Subcutaneous adipose tissue (tissue), 4 donors: ENCODE measurements around the gene RBBP4. TPM values are rescaled to one million over a fixed set of nuclear protein-coding genes. Genes with fewer than 3 reads are reported as not detected.

Experiments
- total RNA-seq, 4 donors: library from RNA; depleted of rRNA; stranded (reverse); fragments of >200 nt; gene quantifications; one replicate each; pipeline ENCODE4 v1.1.0, GENCODE V29; 2016
- TF ChIP-seq, protein P1 (sequence below): fragments of 450-650 bp; IDR thresholded peaks from one replicate; pipeline ENCODE4 v1.5.1; 2016; ENCODE audit warnings: low read depth, mild to moderate bottlenecking, control low read depth, antibody characterized with exemption, moderate library complexity

RBBP4 gene
- total RNA-seq, 4 donors from 2014 or later = 91.9 to 112 (median 100) TPM

DNA sequence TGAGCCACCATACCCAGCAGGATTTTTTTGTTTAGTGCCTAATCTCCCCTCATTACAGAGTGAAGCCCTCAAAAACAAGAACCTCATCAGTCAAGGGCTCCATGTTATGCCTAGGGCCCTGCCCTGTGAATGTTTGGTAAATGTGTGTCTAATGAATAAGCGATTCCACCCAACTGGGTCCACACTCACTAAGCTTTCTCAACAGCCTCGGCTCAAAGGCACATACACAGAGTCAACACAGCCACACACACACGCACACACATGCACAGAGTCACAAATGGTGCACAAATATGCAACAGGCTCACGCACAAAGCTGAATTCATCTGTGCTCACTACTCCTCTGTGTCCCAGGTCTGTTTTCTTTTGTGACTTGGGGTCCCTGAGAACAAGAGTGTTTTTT is 63.3 kb downstream of the RBBP4 start:
- TF ChIP-seq, protein P1, sequence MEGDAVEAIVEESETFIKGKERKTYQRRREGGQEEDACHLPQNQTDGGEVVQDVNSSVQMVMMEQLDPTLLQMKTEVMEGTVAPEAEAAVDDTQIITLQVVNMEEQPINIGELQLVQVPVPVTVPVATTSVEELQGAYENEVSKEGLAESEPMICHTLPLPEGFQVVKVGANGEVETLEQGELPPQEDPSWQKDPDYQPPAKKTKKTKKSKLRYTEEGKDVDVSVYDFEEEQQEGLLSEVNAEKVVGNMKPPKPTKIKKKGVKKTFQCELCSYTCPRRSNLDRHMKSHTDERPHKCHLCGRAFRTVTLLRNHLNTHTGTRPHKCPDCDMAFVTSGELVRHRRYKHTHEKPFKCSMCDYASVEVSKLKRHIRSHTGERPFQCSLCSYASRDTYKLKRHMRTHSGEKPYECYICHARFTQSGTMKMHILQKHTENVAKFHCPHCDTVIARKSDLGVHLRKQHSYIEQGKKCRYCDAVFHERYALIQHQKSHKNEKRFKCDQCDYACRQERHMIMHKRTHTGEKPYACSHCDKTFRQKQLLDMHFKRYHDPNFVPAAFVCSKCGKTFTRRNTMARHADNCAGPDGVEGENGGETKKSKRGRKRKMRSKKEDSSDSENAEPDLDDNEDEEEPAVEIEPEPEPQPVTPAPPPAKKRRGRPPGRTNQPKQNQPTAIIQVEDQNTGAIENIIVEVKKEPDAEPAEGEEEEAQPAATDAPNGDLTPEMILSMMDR = no peak

DNA sequence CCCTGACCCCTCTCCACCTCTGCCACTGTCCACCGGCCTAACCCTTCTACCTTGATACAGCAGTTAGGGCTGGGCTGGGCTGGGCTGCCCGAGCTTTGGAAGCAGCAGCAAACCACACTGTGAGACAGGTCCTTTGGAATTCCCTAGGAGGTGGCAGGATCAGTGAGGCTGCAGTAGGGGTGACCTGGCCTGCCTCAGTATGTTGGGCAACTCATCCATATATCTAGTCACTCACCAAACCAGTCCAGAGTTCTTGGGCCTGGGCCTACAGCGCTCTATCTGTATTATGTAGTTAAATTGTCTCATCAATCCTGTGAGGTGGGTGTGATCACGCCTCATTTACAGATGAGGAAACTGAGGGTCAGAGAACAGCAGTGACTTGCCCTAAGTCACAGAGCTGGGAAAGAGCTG is 64.9 kb downstream of the RBBP4 start:
- TF ChIP-seq, protein P1 = no peak

DNA sequence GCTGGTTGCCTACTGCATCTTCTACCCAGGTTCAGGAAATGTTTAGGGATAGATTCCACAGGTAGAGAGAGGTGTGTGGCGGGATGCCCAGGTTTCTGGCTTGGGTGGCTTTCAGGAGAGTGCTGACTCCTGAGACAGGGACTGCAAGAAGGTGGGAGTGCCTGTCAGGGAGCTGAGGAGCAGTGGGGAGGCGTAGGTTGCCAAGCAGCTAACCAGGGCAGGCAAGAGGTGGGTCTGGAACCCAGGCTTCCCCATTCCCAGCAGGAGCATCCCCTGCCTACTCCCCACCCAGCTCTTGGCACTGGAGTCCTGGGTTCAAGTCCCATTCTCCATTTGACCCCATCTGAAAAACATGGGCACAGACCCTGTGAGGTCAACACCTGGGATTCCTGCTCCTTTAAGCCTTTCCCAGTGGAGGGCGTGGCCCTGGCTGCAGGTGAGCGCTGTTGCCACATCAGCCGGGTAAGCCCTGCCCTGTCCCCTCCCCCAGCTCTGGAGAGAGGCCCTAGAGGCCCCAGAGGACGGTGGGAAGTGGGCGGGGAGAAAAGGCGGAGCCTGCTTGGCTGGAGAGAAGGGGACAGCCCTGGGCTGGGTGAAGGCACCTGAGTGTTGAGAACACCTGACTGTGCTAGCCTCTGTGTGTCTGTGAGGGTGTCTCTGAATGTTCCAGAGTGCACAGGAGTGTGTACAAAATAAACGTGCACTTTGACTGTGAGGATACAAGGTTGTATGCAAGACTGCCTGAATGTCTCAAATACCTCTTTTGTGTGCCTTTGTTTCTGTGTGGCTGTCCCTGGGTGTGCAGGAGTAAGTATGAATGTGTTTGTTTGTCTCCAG is 65.5 kb downstream of the RBBP4 start:
- TF ChIP-seq, protein P1 = no peak

DNA sequence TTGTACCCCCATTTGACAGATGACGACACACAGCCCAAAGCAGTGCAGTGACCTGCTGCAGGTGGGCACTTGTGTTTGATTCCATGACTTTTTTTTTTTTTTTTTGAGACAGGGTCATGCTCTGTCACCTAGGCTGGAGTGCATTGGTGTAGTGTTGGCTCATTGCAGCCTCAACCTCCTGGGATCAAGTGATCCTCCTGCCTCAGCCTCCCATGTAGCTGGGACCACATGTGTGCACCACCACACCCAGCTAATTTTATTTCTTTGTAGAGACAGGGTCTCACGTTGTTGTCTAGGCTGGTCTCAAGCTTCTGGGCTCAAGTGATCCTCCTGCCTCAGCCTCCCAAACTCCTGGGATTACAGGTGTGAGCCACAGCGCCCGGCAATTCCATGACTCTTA is 66.5 kb downstream of the RBBP4 start:
- TF ChIP-seq, protein P1 = no peak

GRCh38 chr1:32718036-32718435 is 67.0 kb downstream of the RBBP4 start:
- TF ChIP-seq, protein P1 = no peak

DNA sequence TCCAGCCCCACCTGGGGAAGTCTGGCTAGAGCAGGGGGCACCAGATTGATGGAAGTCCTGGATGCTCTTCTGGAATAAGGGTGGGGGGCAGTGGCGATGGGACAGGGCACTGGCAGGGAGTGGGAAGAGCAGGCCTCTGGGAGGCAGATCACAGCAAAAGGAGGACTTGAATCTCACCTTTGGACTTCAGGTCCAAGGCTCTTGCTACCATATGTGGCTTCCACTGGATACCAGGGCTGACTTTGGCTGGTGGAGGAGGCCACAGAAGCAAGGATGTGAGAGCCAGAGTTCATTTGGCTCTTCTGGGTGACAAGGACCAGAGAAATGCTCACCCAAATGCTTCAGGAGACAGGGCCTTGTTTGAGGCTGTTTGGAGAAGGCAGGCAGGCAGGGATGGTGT is 67.5 kb downstream of the RBBP4 start:
- TF ChIP-seq, protein P1 = no peak

DNA sequence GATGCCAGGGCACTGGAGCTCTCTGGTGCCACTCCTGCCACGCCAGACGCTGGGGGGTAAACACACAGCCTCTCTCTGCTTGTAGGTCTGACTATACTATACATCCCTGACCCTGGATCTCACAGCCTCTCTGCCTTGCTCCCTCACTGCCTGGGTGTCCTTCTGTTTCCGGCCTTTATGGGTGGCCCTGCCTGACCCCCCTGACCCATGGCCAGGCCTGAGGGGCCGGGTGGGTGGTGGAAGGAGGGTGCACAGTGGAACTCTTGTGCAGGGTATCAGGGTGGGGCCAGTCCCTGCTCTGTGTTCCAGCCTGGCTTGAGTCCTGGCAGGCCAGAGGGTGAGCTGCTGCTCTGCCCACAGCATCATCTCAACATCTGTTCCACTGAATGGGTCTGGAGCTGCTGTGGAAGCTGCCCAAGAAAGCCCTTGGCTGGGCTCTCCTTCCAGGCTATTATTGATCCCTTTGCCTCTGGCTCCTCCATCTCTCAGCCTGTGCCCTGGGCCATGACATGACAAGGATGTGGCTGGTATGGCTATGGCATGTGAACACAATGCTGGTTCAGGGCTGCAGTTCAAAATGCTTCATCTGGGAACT is 68.8 kb downstream of the RBBP4 start:
- TF ChIP-seq, protein P1 = no peak
